ENCODE measurements around the gene GRB10.

GRB10 gene

DNA sequence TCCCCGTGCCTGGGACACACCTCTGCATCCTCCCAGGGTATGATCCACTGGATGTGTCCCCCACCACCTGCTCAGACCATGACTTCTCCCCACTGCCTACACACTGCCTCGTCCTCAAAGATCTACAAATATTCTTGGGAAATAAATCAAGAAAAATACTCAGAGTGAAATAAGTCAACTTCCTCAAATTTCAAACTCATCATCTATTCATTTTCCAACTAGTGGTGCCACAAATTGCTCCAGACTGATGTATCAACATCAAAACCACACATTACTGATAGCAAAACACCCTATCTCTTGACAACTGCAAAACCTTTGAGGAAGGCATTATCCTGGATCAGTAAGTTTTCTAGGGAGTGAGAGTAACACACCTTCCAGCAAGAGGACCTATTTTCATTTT is 87.7 kb downstream of the GRB10 start:
- DNase-seq (ENCODE audit: insufficient read length, low spot score): no peak
- no peak for TF ChIP-seq POLR2AphosphoS5 (IDR thresholded peaks at IDR 0.05; ENCODE audit: low read depth, low read length)
- no peak for TF ChIP-seq PAX5 (IDR thresholded peaks at IDR 0.05; ENCODE audit: insufficient read depth, low read length, severe bottlenecking)
- TF ChIP-seq TAF1 (IDR thresholded peaks at IDR 0.05; ENCODE audit: low read depth, low read length): no peak
- no peak for TF ChIP-seq POU2F2 (IDR thresholded peaks at IDR 0.05; ENCODE audit: low read depth, low read length)
- TF ChIP-seq POLR2A (IDR thresholded peaks at IDR 0.05; ENCODE audit: low read depth, low read length): no peak
- no peak for TF ChIP-seq SPI1 (IDR thresholded peaks at IDR 0.05; ENCODE audit: low read depth, low read length)
- FAIRE-seq: no peak

DNA sequence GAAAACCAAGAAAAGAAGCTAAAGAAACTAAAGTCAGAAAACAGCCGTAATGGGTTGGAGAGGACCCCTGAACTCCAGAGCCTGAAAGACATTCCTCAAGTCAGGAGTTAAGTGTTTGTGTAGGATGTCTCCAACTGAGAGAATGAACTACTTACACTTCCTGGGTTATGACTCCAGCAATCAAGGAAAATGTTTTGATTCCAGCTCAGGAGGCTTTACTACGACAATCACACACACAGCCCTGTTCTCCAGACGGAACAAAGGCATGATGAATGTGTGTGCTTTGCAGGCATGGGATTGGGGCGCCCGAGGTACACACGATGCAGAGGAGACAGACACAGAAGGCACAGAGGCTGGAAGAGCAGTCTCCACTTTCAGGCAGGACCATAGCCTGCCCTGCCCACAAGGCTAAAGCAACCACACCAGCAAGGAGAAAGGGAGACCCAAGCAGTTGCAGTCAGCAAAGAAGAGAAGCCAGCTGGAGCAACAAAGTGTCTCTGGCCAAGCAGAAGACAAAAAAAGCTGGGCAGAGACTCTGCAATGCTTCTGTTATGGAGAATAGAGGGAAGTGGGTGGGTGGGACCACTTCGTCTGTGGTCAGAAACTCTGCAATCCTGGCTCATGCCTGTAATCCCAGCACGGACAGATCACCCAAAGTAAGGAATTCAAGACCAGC is 89.1 kb downstream of the GRB10 start:
- DNase-seq (ENCODE audit: insufficient read length, low spot score) (no peak), FAIRE-seq (no peak)
- TF ChIP-seq POLR2AphosphoS5 (IDR thresholded peaks at IDR 0.05; ENCODE audit: low read depth, low read length): no peak
- no peak for TF ChIP-seq PAX5 (IDR thresholded peaks at IDR 0.05; ENCODE audit: insufficient read depth, low read length, severe bottlenecking)
- no peak for TF ChIP-seq SPI1 (IDR thresholded peaks at IDR 0.05; ENCODE audit: low read depth, low read length)
- TF ChIP-seq TAF1 (IDR thresholded peaks at IDR 0.05; ENCODE audit: low read depth, low read length): no peak
- no peak for TF ChIP-seq POU2F2 (IDR thresholded peaks at IDR 0.05; ENCODE audit: low read depth, low read length)
- no peak for TF ChIP-seq POLR2A (IDR thresholded peaks at IDR 0.05; ENCODE audit: low read depth, low read length)

DNA sequence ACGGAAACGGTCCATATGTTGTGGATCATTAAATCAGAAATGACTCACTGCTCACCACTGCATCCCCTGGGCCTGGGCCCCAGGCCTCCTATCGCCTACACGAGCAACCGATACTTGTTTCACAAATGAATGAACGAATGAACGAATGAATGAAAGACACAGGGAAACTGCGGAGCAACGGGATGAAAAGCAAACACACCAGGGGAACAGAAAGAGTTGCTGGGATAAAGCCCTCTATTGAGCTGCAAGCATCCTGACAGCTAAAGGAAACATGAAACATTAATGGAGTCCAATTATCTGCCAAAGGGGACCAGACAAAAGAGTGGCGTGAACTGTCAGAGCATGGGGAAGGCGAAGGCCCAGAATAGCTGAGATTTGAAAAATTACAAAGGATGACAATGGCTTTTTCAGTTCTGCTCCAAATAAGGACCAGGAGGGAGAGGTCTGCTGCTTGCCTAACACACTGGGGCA is 92.1 kb downstream of the GRB10 start:
- FAIRE-seq (no peak), DNase-seq (ENCODE audit: insufficient read length, low spot score) (no peak)
- TF ChIP-seq POLR2AphosphoS5 (IDR thresholded peaks at IDR 0.05; ENCODE audit: low read depth, low read length) (no peak), POLR2A (IDR thresholded peaks at IDR 0.05; ENCODE audit: low read depth, low read length) (no peak), TAF1 (IDR thresholded peaks at IDR 0.05; ENCODE audit: low read depth, low read length) (no peak), POU2F2 (IDR thresholded peaks at IDR 0.05; ENCODE audit: low read depth, low read length) (no peak), PAX5 (IDR thresholded peaks at IDR 0.05; ENCODE audit: insufficient read depth, low read length, severe bottlenecking) (no peak), SPI1 (IDR thresholded peaks at IDR 0.05; ENCODE audit: low read depth, low read length) (no peak)

DNA sequence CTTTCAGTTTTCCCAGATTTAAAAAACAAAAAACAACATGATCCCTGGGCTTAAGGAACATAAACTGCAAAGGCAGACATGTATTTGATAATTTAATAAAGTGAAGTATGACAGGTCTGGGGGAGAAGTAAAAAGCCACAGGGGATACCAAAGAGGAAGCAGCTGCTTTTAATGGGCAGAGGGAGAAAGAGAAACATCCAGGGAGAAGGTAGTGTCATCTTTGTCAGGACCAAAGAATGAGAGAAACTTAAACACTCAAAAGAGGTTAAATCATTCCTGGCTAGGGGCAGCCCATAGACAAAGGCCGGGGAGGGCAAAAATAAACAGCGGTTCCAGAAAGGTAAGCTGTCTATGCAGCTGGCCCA is 94.5 kb downstream of the GRB10 start:
- DNase-seq (ENCODE audit: insufficient read length, low spot score) (no peak), FAIRE-seq (no peak)
- TF ChIP-seq POU2F2 (IDR thresholded peaks at IDR 0.05; ENCODE audit: low read depth, low read length) (no peak), TAF1 (IDR thresholded peaks at IDR 0.05; ENCODE audit: low read depth, low read length) (no peak), POLR2AphosphoS5 (IDR thresholded peaks at IDR 0.05; ENCODE audit: low read depth, low read length) (no peak), PAX5 (IDR thresholded peaks at IDR 0.05; ENCODE audit: insufficient read depth, low read length, severe bottlenecking) (no peak)

DNA sequence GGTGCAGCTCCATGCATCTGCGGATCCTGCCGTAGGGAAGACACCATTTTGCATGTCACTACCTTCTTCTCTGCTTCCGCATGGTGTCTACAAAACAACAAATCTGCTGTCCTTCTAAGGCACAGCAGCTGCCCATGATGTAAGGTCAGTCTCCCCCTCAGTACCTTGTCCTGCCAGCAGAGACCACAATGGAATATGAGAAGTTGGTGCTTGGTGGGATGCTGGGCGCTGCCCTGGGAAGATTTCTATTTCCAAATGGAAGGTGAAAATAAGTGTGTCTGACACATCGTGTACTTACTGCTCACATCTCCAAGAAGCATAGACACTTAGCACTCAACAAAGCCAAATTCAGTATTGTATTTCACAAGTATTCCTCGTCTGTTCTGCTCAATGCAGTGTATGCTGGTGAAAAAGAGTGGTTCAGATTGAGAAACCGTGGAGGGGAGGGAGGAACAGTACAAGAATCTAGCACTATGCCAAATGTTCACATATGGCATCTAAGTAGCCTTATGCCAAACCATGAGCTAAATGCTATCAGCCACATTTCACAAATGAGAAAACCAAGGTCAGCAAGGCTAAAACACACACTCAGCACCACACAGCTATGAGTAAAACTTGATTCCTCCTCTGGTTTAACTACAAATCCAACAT is 95.0 kb downstream of the GRB10 start:
- DNase-seq (ENCODE audit: insufficient read length, low spot score) (no peak), FAIRE-seq (no peak)
- TF ChIP-seq TAF1 (IDR thresholded peaks at IDR 0.05; ENCODE audit: low read depth, low read length) (no peak), POLR2AphosphoS5 (IDR thresholded peaks at IDR 0.05; ENCODE audit: low read depth, low read length) (no peak), PAX5 (IDR thresholded peaks at IDR 0.05; ENCODE audit: insufficient read depth, low read length, severe bottlenecking) (no peak), SPI1 (IDR thresholded peaks at IDR 0.05; ENCODE audit: low read depth, low read length) (no peak), POLR2A (IDR thresholded peaks at IDR 0.05; ENCODE audit: low read depth, low read length) (no peak), POU2F2 (IDR thresholded peaks at IDR 0.05; ENCODE audit: low read depth, low read length) (no peak)

DNA sequence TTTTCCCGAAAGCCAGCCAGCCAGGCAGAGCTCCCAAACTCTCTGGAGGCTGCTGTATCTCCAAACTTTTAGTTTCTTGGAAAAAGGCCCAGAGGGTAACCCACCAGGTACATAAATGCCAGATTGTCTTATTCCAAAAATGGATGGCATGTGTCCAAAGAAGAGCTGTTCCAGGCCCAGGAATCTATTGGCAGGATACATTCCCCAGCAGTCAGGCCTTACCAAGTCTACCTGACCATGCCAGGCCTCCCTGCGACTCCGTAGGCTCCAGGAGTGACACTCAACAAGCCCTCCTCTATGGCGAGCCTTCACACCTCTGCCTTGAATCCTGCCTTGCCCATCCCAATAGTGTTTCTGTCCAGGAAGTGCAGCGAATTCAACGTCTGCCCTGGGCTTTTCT is 95.6 kb downstream of the GRB10 start:
- FAIRE-seq: no peak
- TF ChIP-seq TAF1 (IDR thresholded peaks at IDR 0.05; ENCODE audit: low read depth, low read length): no peak
- TF ChIP-seq POU2F2 (IDR thresholded peaks at IDR 0.05; ENCODE audit: low read depth, low read length): no peak
- TF ChIP-seq SPI1 (IDR thresholded peaks at IDR 0.05; ENCODE audit: low read depth, low read length): no peak
- TF ChIP-seq PAX5 (IDR thresholded peaks at IDR 0.05; ENCODE audit: insufficient read depth, low read length, severe bottlenecking): no peak
- TF ChIP-seq POLR2AphosphoS5 (IDR thresholded peaks at IDR 0.05; ENCODE audit: low read depth, low read length): no peak
- no peak for TF ChIP-seq POLR2A (IDR thresholded peaks at IDR 0.05; ENCODE audit: low read depth, low read length)
- DNase-seq (ENCODE audit: insufficient read length, low spot score): no peak

DNA sequence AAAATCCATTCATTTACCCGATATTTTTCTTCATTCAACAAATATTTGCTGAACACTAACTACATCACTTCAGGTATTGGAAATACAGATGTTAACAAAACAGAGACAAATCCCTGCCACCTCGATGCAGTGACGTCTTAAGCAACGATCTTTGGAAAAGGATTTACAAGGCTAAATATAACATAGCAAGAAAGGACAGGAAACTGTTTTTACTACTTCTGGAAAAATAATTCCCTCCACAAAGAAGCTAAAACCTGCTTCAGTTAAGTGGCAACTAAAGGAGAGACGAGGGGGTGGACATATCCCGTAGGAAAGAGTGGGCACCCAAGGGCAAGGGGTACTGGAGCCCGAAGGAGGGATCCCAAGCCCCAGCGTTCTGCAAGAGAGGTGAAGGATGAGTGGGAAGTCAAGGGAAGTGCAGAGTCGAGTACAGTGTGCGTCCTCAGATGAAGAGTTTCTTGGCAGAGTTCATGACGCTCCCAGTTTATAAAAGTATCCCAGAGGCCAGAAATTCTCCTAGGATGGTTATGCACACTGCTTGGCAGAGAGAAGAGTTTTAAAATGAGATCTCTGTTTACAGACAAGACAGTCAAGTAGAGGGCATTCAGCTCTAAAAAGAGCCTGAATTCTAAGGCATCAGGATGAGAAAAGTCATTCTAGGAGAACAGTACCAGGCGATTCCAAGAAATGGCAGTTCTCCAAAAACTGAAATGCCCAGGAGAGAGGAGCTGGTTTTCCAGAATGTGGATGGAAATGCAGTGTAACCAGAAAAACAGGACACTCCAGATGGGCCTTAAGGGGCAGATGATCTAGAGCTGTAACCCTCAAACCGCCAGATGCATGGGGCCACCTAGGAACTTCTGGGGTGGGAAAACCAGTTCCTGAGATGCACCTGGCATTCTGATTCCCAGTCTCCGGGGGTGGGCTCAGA is 97.3 kb downstream of the GRB10 start:
- no peak for FAIRE-seq
- DNase-seq (ENCODE audit: insufficient read length, low spot score): no peak
- no peak for TF ChIP-seq TAF1 (IDR thresholded peaks at IDR 0.05; ENCODE audit: low read depth, low read length)
- TF ChIP-seq POLR2A (IDR thresholded peaks at IDR 0.05; ENCODE audit: low read depth, low read length): no peak
- TF ChIP-seq POU2F2 (IDR thresholded peaks at IDR 0.05; ENCODE audit: low read depth, low read length): no peak
- TF ChIP-seq PAX5 (IDR thresholded peaks at IDR 0.05; ENCODE audit: insufficient read depth, low read length, severe bottlenecking): no peak

DNA sequence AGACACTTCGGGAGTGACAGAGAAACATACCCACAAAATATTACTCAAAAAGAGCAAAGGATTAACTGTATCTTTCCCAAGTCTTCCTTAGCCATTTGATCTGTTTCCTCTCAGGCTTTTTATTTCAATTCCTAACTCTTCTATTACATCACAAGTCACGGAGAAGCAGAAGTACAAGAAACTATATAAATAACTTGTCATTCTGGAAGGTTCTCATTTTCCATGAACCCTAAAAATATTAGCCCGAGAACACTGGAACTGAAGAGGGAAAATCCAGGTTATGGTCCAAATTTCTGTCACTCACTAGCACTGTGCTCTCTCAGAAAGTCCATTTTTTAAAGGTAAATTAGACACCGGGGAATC is 98.0 kb downstream of the GRB10 start:
- DNase-seq (ENCODE audit: insufficient read length, low spot score) (no peak), FAIRE-seq (no peak)
- no peak for TF ChIP-seq POU2F2 (IDR thresholded peaks at IDR 0.05; ENCODE audit: low read depth, low read length)
- no peak for TF ChIP-seq POLR2A (IDR thresholded peaks at IDR 0.05; ENCODE audit: low read depth, low read length)
- TF ChIP-seq POLR2AphosphoS5 (IDR thresholded peaks at IDR 0.05; ENCODE audit: low read depth, low read length): no peak
- no peak for TF ChIP-seq SPI1 (IDR thresholded peaks at IDR 0.05; ENCODE audit: low read depth, low read length)
- TF ChIP-seq PAX5 (IDR thresholded peaks at IDR 0.05; ENCODE audit: insufficient read depth, low read length, severe bottlenecking): no peak
- no peak for TF ChIP-seq TAF1 (IDR thresholded peaks at IDR 0.05; ENCODE audit: low read depth, low read length)

Measured in GM12891 (cell line).